K562 (cell line): ENCODE data around the gene MYO16. TPM values are rescaled to one million over a fixed set of nuclear protein-coding genes. Genes with fewer than 3 reads are reported as not detected.
A peak's percentile ranks its signal among the peaks of the same experiment; 100 is the strongest.

Source experiments
- ATF1 ChIP-seq, 2 experiments: fragments of 450-650 bp in 1 of 2; IDR thresholded peaks; 2 replicates each; pipeline ENCODE4 v1.6.1; 2016; ENCODE audit warnings: missing compliant biosample characterization in 1 of 2, missing genetic modification characterization in 1 of 2
- BRCA1 ChIP-seq, 2 experiments: fragments of 450-650 bp in 1 of 2; sonication (generic) in 1 of 2; formaldehyde crosslinking in 1 of 2; IDR thresholded peaks; 2 replicates each; pipeline versions ENCODE4 v1.5.0 to v1.6.1; 2017 to 2020; ENCODE audit warnings: mild to moderate bottlenecking in 1 of 2, missing genetic modification reagents in 1 of 2
- CBFA2T3 ChIP-seq: fragments of 450-650 bp; IDR thresholded peaks from 2 replicates; pipeline ENCODE4 v1.6.1; 2017
- CBX2 ChIP-seq: fragments of 200-600 bp; sonication (generic); IDR thresholded peaks from one replicate; pipeline ENCODE4 v1.6.1; 2012; ENCODE audit warnings: mild to moderate bottlenecking, low read length, inconsistent platforms; ENCODE audit not compliant: insufficient read depth, poor library complexity, severe bottlenecking
- CTBP1 ChIP-seq: fragments of 450-650 bp; IDR thresholded peaks from 2 replicates; pipeline ENCODE4 v1.6.1; 2016; ENCODE audit warnings: borderline replicate concordance
- CXXC5 ChIP-seq: fragments of 250-450 bp; sonication (Bioruptor Pico); IDR thresholded peaks from 2 replicates; pipeline ENCODE4 v1.8.0; 2022; ENCODE audit warnings: inconsistent platforms, mild to moderate bottlenecking, moderate library complexity
- ELF2 ChIP-seq: fragments of 250-450 bp; sonication (Bioruptor Pico); IDR thresholded peaks from 2 replicates; pipeline ENCODE4 v1.5.0; 2021; ENCODE audit warnings: mild to moderate bottlenecking
- EZH2 ChIP-seq: IDR thresholded peaks from 2 replicates; pipeline ENCODE4 v1.6.1; 2012; ENCODE audit warnings: low read depth, mild to moderate bottlenecking, inconsistent platforms, low read length, borderline replicate concordance
- FOXJ2 ChIP-seq: fragments of 200-800 bp; sonication (Bioruptor generic); IDR thresholded peaks from 2 replicates; pipeline ENCODE4 v1.6.1; 2016; ENCODE audit warnings: missing genetic modification characterization, missing compliant biosample characterization
- GABPA ChIP-seq: fragments of 200-800 bp; sonication (Bioruptor generic); conservative IDR thresholded peaks from 2 replicates; pipeline ENCODE4 v1.6.1; 2016; ENCODE audit warnings: low read depth, missing genetic modification characterization, missing compliant biosample characterization
- KLF16 ChIP-seq: IDR thresholded peaks from 2 replicates; pipeline ENCODE4 v1.6.1; 2016; ENCODE audit warnings: antibody characterized with exemption
- MTA3 ChIP-seq: fragments of 450-650 bp; formaldehyde crosslinking; IDR thresholded peaks from 2 replicates; pipeline ENCODE4 v1.6.1; 2017; ENCODE audit warnings: mild to moderate bottlenecking, borderline replicate concordance
- NFIC ChIP-seq: fragments of 450-650 bp; IDR thresholded peaks from 2 replicates; pipeline ENCODE4 v1.6.1; 2017; ENCODE audit warnings: mild to moderate bottlenecking, inconsistent platforms
- NONO ChIP-seq, 2 experiments: fragments of 200-400 bp in 1 of 2; fragments of 450-650 bp in 1 of 2; formaldehyde crosslinking in 1 of 2; IDR thresholded peaks; 2 replicates each; pipeline ENCODE4 v1.6.1; 2017; ENCODE audit warnings: low read depth in 2 of 2, mild to moderate bottlenecking in 2 of 2, moderate library complexity in 2 of 2, low read length in 1 of 2
- PCBP1 ChIP-seq: fragments of 200-400 bp; formaldehyde crosslinking; IDR thresholded peaks from 2 replicates; pipeline ENCODE4 v1.6.1; 2018; ENCODE audit warnings: mild to moderate bottlenecking, low read depth, low read length; ENCODE audit not compliant: poor library complexity, severe bottlenecking
- RAD51 ChIP-seq: fragments of 450-650 bp; IDR thresholded peaks from 2 replicates; pipeline ENCODE4 v1.7.1; 2016; ENCODE audit warnings: low read depth, mild to moderate bottlenecking, borderline replicate concordance
- RFX1 ChIP-seq: fragments of 450-650 bp; IDR thresholded peaks from 2 replicates; pipeline ENCODE4 v1.6.1; 2016; ENCODE audit warnings: mild to moderate bottlenecking, moderate library complexity
- SMARCA4 ChIP-seq: fragments of 450-650 bp; IDR thresholded peaks from 2 replicates; pipeline ENCODE4 v1.6.1; 2016
- SMARCC2 ChIP-seq: fragments of 450-650 bp; IDR thresholded peaks from 2 replicates; pipeline ENCODE4 v1.6.1; 2017; ENCODE audit warnings: antibody characterized with exemption, moderate library complexity, mild to moderate bottlenecking, low read depth
- SNAPC5 ChIP-seq: fragments of 250-450 bp; sonication (Bioruptor Pico); IDR thresholded peaks from 2 replicates; pipeline ENCODE4 v1.8.0; 2021; ENCODE audit warnings: moderate library complexity, mild to moderate bottlenecking, inconsistent platforms
- SREBF1 ChIP-seq: fragments of 150-350 bp; IDR thresholded peaks from 2 replicates; pipeline ENCODE4 v1.6.1; 2014; ENCODE audit warnings: antibody characterized with exemption, low read depth, low read length, borderline replicate concordance
- TBP ChIP-seq: optimal IDR thresholded peaks from 2 replicates; pipeline ENCODE3; 2011; ENCODE audit warnings: low read depth, low read length, improper control_type of control experiment
- TGIF2 ChIP-seq: sonication (generic); formaldehyde crosslinking; IDR thresholded peaks from 2 replicates; pipeline ENCODE4 v1.8.1; 2022; ENCODE audit warnings: mild to moderate bottlenecking, missing genetic modification reagents, moderate library complexity
- THRAP3 ChIP-seq: fragments of 450-650 bp; IDR thresholded peaks from 2 replicates; pipeline ENCODE4 v1.6.1; 2016; ENCODE audit warnings: mild to moderate bottlenecking, inconsistent platforms, borderline replicate concordance
- ZNF165 ChIP-seq: fragments of 250-450 bp; sonication (Bioruptor Pico); IDR thresholded peaks from 2 replicates; pipeline ENCODE4 v1.4.0; 2020; ENCODE audit warnings: borderline replicate concordance
- ZNF398 ChIP-seq: fragments of 250-450 bp; sonication (Bioruptor Pico); IDR thresholded peaks from 2 replicates; pipeline ENCODE4 v1.8.0; 2021; ENCODE audit warnings: moderate library complexity, mild to moderate bottlenecking, inconsistent platforms
- ZNF449 ChIP-seq: fragments of 250-450 bp; sonication (Bioruptor Pico); IDR thresholded peaks from 2 replicates; pipeline ENCODE4 v1.8.0; 2022; ENCODE audit warnings: moderate library complexity, mild to moderate bottlenecking, inconsistent platforms
- polyA plus RNA-seq, 8 experiments: library from polyadenylated mRNA; depleted of rRNA in 4 of 8; stranded (reverse) in 5 of 8; unstranded in 3 of 8; fragments of >200 nt; fragmentation: Nextera tagmentation in 2 of 8; fragmentation: Illumina TruSeq in 1 of 8; extraction: Ambion mirVana in 2 of 8; extraction: Trizol in 1 of 8; gene quantifications; 2 replicates each; pipeline versions ENCODE4 v1.2.1 to v1.2.3, GENCODE V29; 2011 to 2014; ENCODE audit warnings: inconsistent platforms in 1 of 8, missing spikeins in 1 of 8
- total RNA-seq, 7 experiments: library from RNA; depleted of rRNA in 6 of 7; stranded (reverse); fragments of >200 nt in 6 of 7; fragmentation: Illumina TruSeq in 2 of 7; extraction: Trizol in 2 of 7; gene quantifications; 2 replicates each; pipeline versions ENCODE4 v1.2.1 to v1.2.3, GENCODE V29; 2011 to 2021; ENCODE audit warnings: low replicate concordance in 1 of 7

MYO16 gene
- total and polyA plus RNA-seq, 9 of the 15 experiments (the other 6 are each of a cell fraction or from before 2014, with no cell fraction given) = 4.3 to 45.7 (median 12.1) TPM

- TF ChIP-seq GABPA (tag) = no peak
- TF ChIP-seq CTBP1 = no peak
- no peak for TF ChIP-seq EZH2
- no peak for TF ChIP-seq RAD51
- no peak for TF ChIP-seq RFX1
- TF ChIP-seq KLF16 = peak; percentile 92
- TF ChIP-seq SMARCC2 = peak; percentile 85; the same call in 1 of the 2 replicates
- no peak for TF ChIP-seq SNAPC5 (CRISPR knock-in tag)
- no peak for TF ChIP-seq ATF1 (CRISPR knock-in tag; IDR thresholded peaks at IDR 0.05)
- TF ChIP-seq ATF1 (tag; IDR thresholded peaks at IDR 0.05) = no peak
- no peak for TF ChIP-seq ELF2 (CRISPR knock-in tag)
- no peak for TF ChIP-seq CBX2
- no peak for TF ChIP-seq THRAP3
- no peak for TF ChIP-seq NONO (IDR thresholded peaks at IDR 0.05; ENCODE audit: low read depth in 2 of 2, low read length in 1 of 2)
- peak; percentile 47; the same call in 1 of the 2 replicates for TF ChIP-seq MTA3
- TF ChIP-seq BRCA1 (IDR thresholded peaks at IDR 0.05) = no peak
- no peak for TF ChIP-seq BRCA1 (CRISPR knock-in tag; IDR thresholded peaks at IDR 0.05)
- TF ChIP-seq ZNF165 (CRISPR knock-in tag) = no peak
- TF ChIP-seq SMARCA4 = peak; percentile 95
- TF ChIP-seq TGIF2 (CRISPR knock-in tag) = no peak
- peak; percentile 63 for TF ChIP-seq CXXC5
- no peak for TF ChIP-seq PCBP1
- no peak for TF ChIP-seq SREBF1
- TF ChIP-seq FOXJ2 = no peak
- TF ChIP-seq ZNF398 = no peak
- TF ChIP-seq TBP = peak; percentile 32
- peak; percentile 80 for TF ChIP-seq NFIC
- TF ChIP-seq ZNF449 (CRISPR knock-in tag) = no peak
- TF ChIP-seq CBFA2T3 = peak; percentile 97
Observed at GRCh38 chr13:108769213-108770070, 140.0 kb downstream of the MYO16 start (continued).
